NCI-H1417 (cell line): Measurements from ENCODE around the gene TPRKB.
"Not testable (repeated sequence)": the region's sequence is repeated elsewhere in the genome, so short reads cannot be mapped to it uniquely, and the experiment has no call there.

ENCODE experiments used
- DNase-seq, 3 experiments: peaks; one replicate each; lab custom pipeline; 2025; lab: John Stamatoyannopoulos, UW

Gene TPRKB

GRCh38 chr2:73739101-73739500 is 2.0 kb upstream of the TPRKB start:
- no peak for DNase-seq

GRCh38 chr2:73736378-73736777 is 767 bp downstream of the TPRKB start:
- DNase-seq = no peak

- no peak for DNase-seq
Observed at GRCh38 chr2:73730810-73731209, 6.3 kb downstream of the TPRKB start.

- no peak for DNase-seq
Observed at GRCh38 chr2:73728711-73729110, 8.4 kb downstream of the TPRKB start.

GRCh38 chr2:73728043-73728442 is 9.1 kb downstream of the TPRKB start:
- no peak for DNase-seq

GRCh38 chr2:73726657-73727056 is 10.5 kb downstream of the TPRKB start:
- DNase-seq = not testable (repeated sequence)

- no peak for DNase-seq
Observed at GRCh38 chr2:73718851-73719621, 18.1 kb downstream of the TPRKB start.

GRCh38 chr2:73718421-73718820 is 18.7 kb downstream of the TPRKB start:
- no peak for DNase-seq

GRCh38 chr2:73717695-73718094 is 19.4 kb downstream of the TPRKB start:
- not testable (repeated sequence) for DNase-seq

GRCh38 chr2:73717251-73717606 is 19.9 kb downstream of the TPRKB start:
- no peak for DNase-seq

GRCh38 chr2:73716543-73717250 is 20.4 kb downstream of the TPRKB start:
- DNase-seq = no peak

GRCh38 chr2:73714091-73714490 is 23.1 kb downstream of the TPRKB start:
- no peak for DNase-seq

- DNase-seq = no peak
Observed at GRCh38 chr2:73708527-73708926, 28.6 kb downstream of the TPRKB start.

- DNase-seq = no peak
Observed at GRCh38 chr2:73707636-73708035, 29.5 kb downstream of the TPRKB start.

GRCh38 chr2:73707058-73707457 is 30.1 kb downstream of the TPRKB start:
- DNase-seq = no peak

GRCh38 chr2:73705091-73705490 is 32.1 kb downstream of the TPRKB start:
- DNase-seq = no peak

GRCh38 chr2:73704285-73704684 is 32.9 kb downstream of the TPRKB start:
- DNase-seq = no peak

GRCh38 chr2:73703675-73704074 is 33.5 kb downstream of the TPRKB start:
- no peak for DNase-seq

- DNase-seq = not testable (repeated sequence)
Observed at GRCh38 chr2:73702852-73703493, 34.2 kb downstream of the TPRKB start.

GRCh38 chr2:73701968-73702665 is 35.0 kb downstream of the TPRKB start:
- no peak for DNase-seq

GRCh38 chr2:73701448-73701765 is 35.7 kb downstream of the TPRKB start:
- not testable (repeated sequence) for DNase-seq

- DNase-seq = no peak
Observed at GRCh38 chr2:73700661-73701447, 36.3 kb downstream of the TPRKB start.
